Neural progenitor cell (in vitro differentiated cells): ENCODE measurements around the gene GIGYF1.

Experiments
- CTCF ChIP-seq: fragments of 200-600 bp; sonication (generic); IDR thresholded peaks from 2 replicates; pipeline ENCODE4 v1.5.1; 2017; ENCODE audit warnings: antibody characterized with exemption, mild to moderate bottlenecking
- EZH2 ChIP-seq: fragments of 200-600 bp; sonication (generic); IDR thresholded peaks from 2 replicates; pipeline ENCODE4 v1.6.1; 2017; ENCODE audit warnings: antibody characterized with exemption, mild to moderate bottlenecking, moderate library complexity

GRCh38 chr7:100731937-100732636, 38.0 kb upstream of the GIGYF1 start:
- no peak for TF ChIP-seq EZH2
- no peak for TF ChIP-seq CTCF
